Omental fat pad (tissue), 4 donors: ENCODE results near the gene ADIG. TPM values are rescaled to one million over a fixed set of nuclear protein-coding genes. Genes with fewer than 3 reads are reported as not detected.
"Not testable (repeated sequence)": the region's sequence is repeated elsewhere in the genome, so short reads cannot be mapped to it uniquely, and the experiment has no call there.

Experiments
- ATAC-seq: fragments of 150-250 bp; one replicate; pipeline ENCODE4 v1.9.1; 2016; ENCODE audit warnings: mild to moderate bottlenecking, moderate library complexity; ENCODE audit not compliant: low FRiP score
- DNase-seq: peaks from one replicate; pipeline ENCODE4 v3.0.0-alpha.2; 2019; ENCODE audit warnings: low spot score
- CTCF ChIP-seq, 3 donors: fragments of 450-650 bp; IDR thresholded peaks; one replicate each; pipeline ENCODE4 v1.5.1; 2016 to 2017; ENCODE audit warnings: antibody characterized with exemption in 3 of 3, mild to moderate bottlenecking in 3 of 3, moderate library complexity in 2 of 3
- total RNA-seq, 4 donors: library from RNA; depleted of rRNA; stranded (reverse); fragments of >200 nt; gene quantifications; one replicate each; pipeline ENCODE4 v1.1.0, GENCODE V29; 2016

Gene ADIG
- total RNA-seq, 4 donors from 2014 or later, result not detected

GRCh38 chr20:38590676-38591473 is 9.9 kb downstream of the ADIG start:
- no peak for TF ChIP-seq CTCF (IDR thresholded peaks at IDR 0.05)
- ATAC-seq (no peak), DNase-seq (no peak)

DNA sequence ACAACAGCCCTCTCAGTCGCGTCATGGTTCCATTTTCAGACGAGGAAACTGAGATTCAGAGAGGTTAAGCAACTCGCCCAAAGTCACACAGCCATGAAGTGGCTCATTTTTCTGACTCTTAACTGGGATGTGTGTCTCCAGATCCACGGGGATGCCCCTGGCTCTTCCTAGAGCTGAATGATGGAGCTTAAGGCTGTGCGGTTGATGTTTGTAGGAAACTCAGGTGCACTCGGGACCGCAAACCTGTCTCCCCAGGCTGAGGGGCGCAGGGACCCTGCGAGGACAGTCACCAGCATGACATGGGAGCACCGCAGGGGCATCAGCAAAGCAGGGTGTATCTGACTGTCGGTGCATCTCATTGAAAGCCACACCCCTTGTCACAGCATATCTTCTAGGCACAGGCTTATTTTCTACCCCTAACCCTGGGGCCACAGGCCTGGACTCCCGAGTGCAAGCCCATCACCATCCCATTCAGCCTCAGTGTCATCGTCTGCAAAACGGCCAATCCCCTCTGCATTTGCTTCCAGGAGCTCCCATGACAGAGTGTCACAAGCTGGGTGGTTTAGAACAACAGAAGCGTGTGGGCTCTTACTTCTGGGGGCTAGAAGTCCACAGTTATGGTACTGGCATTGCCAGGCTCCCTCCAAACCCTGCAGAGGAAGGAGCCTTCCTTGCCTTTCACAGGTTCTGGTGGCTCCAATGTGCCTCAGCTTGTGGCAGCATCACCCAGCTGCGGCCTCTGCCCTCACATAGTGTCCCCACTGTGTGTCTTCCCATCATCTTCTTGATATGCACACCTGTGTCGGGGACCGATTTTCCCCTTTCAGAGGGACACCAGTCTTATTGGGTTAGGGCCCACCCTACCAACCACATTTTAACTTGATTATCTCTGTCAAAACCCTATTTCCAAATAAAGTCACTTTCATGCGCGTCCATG is 10.7 kb downstream of the ADIG start:
- no peak for TF ChIP-seq CTCF (IDR thresholded peaks at IDR 0.05)
- ATAC-seq (no peak), DNase-seq (no peak)

- ATAC-seq, DNase-seq: not testable (repeated sequence)
These were observed 11.4 kb downstream of the ADIG start for GRCh38 chr20:38592411-38592790.

DNA sequence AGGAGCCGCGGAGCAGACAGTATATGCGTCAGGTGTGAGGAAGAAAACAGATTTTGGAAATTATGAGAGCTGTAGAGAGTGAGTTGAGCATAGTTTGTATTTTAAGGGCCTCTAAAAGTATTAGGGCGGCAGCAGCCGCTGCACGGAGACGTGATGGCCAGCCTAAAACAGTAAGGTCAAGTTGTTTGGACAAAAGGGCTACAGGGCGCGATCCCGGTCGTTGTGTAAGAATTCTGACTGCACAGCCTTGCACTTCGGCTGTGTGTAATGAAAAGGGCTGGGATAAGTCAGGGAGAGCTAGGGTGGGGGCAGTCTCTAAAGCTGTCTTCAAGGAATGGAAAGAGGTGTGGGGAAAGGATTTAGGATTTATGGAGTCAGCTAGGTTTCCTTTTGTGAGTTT is 13.3 kb downstream of the ADIG start:
- not testable (repeated sequence) for ATAC-seq

GRCh38 chr20:38595886-38596285 is 14.9 kb downstream of the ADIG start:
- not testable (repeated sequence) for ATAC-seq

More for the DNA sequence above, 13.3 kb downstream of the ADIG start:
- DNase-seq, result not testable (repeated sequence)

GRCh38 chr20:38599410-38599882 is 18.4 kb downstream of the ADIG start:
- DNase-seq (no peak), ATAC-seq (no peak)
- no peak for TF ChIP-seq CTCF (IDR thresholded peaks at IDR 0.05)

More at GRCh38 chr20:38595886-38596285, 14.9 kb downstream of the ADIG start:
- DNase-seq, result not testable (repeated sequence)

GRCh38 chr20:38600057-38600456 is 19.1 kb downstream of the ADIG start:
- ATAC-seq (no peak), DNase-seq (no peak)
- TF ChIP-seq CTCF (IDR thresholded peaks at IDR 0.05), result no peak

- ATAC-seq (no peak), DNase-seq (no peak)
- no peak for TF ChIP-seq CTCF (IDR thresholded peaks at IDR 0.05)
These were observed 20.5 kb downstream of the ADIG start, which contains the start of gene ARHGAP40 for GRCh38 chr20:38601216-38602184. Gene ARHGAP40, plus strand, starts transcription at chr20:38601809.
